IPS-18c (cell line): Measurements from ENCODE around the gene TBX4.

ENCODE experiments used
- H3K4me3 ChIP-seq: 2 replicates; pipeline ENCODE4 v1.7.0; 2013; ENCODE audit warnings: low read depth, mild to moderate bottlenecking, low read length, moderate library complexity; ENCODE audit not compliant: insufficient read depth
- H3K9me3 ChIP-seq: one replicate; pipeline ENCODE4 v1.6.1; 2013; ENCODE audit warnings: mild to moderate bottlenecking, low read length, moderate library complexity; ENCODE audit not compliant: control insufficient read depth, insufficient read depth

Gene TBX4

DNA sequence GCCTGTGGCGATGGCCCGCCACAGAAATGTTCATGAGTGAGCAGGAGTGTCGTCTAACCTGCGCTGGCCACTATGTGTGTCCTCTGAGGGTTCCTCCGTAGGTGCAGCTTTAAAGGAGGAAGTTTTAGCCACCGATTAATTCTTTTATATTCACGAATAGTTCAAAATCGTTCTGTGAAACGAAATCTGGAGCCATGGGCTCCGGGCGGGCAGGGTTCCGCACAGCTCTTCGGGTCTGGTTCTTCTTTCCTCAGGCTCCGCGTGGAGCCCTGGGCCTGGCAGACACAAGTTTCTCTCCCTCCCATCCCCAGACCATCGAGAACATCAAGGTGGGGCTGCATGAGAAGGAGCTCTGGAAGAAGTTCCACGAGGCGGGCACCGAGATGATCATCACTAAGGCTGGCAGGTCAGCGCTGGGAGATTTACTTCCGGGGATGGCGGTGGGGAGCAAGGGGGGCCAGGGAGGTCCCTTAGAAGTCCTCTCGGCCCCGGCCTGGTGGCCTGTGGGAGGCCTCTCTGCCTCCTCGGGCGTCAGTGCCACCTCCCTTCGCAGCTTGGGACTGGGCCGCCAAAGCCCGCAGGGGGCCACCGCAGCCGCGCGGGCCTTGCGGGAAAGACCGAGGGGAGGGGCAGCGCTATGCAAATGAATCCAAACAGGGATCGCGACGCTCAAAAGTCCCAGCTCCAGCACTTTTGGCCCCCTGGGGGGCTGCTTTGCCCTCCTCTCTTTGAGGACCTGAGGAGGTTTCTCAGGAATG, 5.2 kb downstream of the TBX4 start:
- Histone ChIP-seq H3K9me3 (no peaks in the 10 kb centered on the region), H3K4me3 (peak overlapping the region; percentile 24)

DNA sequence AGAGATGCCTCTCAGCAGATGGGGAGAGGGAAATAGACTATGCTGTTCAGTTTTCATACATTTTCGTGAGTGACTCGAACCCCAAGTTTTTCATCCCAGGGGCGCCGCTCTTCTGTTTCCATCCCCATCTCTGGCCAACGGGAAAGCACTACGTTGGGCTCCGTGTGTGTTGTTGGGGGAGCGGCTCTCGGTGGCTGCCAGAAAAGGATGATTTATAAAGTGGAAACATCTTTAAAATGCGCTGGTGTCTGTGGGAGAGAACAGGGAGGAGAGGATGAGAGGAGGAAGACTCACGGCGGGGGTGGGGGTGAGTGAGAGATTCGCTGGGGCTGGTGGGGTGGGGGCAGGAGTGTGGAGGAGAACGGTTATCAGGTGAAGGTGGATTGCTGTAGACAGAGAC, 5.8 kb downstream of the TBX4 start:
- H3K9me3 ChIP-seq, result no peaks in the 10 kb centered on the region
- peak overlapping the region; percentile 24 for H3K4me3 ChIP-seq

DNA sequence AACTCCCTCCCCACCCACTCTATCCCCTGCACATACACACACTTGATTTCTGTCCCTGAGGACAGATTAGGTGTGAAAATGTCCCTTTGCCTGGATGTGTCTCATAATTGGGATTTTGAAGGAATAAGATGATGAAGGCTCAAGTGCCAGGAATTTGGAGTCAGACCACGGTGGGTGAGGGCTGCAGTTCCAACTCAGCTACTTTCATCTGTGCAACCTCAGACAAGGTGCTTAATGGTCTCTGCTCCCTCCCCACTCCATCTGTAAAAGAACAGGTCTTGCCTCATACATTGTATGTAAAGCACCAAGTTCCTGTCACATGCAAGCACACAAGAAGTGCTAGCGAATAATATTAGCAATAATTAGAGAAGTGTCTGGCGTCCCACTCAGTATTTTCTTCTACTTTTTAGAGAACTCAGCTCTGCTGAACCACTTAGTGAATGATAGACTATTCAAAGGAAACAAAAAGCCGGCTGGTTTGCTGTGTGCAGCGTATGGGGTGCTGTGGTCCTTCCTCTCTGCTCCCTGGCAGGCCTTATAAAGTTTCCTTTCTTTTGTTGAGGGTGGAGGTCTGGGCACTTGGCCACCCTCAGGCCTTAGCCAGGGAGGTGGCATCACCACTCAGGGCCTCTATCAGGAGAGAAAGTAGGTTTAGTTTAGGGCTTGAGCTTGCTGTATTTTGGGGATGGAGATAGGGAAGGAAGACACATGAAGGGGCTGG, 6.4 kb downstream of the TBX4 start:
- Histone ChIP-seq H3K4me3 (no peak overlapping the region), H3K9me3 (no peaks in the 10 kb centered on the region)

DNA sequence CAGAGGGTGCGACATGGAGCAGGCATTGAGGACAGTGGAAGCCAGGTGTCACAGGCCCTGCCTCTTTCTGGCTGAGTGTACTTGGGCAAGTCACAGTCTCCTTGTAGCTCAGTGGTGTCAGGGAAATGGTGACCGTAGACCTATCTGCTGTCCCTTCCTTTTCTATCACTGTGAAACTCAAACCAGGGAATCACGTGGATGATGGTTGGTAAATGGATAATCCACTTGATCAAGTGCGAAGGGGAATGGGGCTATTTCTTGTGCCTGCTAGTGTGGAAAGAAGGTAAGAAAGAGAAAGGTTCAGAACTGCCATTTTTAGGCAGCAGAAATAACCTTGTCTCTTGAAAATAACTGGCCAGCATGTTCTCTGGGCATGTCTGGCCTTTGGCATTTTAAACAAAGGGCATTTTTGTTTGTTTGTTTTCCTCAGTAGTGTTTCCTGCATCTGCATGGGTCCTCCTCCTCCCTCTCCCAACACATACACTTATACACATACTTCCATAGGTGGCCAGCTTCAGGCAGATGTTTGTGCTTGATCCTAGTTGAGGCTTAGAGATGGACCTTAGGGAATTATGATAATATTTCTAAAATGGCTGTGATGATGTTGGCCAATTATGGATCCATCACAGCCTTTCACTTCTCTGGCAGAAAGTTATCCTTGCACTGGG, 7.1 kb downstream of the TBX4 start:
- H3K9me3 ChIP-seq, result no peaks in the 10 kb centered on the region
- no peak overlapping the region for H3K4me3 ChIP-seq

DNA sequence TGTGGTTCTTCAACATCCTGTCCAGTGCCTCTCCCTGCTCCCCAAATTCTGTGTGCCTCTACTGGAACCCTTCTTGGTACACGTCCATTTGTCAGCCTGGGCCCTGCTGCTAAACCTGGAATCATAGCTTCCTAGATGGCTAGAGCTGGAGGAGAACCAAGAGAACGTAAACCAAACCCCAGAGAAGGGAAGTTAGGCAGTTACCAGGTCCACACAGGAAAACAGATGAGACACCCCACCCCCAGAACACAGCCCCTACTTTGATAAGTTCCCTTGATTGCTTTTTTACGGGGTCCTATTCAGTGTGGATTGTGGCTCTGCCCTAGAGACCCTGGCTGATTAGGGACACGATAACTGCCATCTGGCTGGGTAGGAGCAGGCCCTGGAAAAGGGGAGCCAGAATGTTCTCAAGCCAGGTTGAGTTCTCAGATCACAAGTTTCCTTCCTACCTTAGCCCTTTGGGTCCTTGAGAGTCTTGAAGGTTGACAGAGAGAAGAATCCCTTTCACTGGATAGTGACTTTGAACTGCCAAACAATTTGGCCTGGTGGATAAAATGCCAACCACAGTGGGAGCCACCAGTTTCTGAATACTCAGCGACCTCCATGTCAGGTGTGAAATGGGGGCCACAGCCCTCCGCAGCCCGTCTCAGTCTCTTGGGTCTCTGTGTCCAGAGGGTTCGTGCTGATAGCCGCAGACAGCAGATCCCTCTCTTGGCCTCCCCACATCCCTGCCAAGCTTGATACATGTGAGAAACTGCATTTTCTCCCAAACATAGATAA, 7.9 kb downstream of the TBX4 start:
- no peaks in the 10 kb centered on the region for H3K9me3 ChIP-seq
- H3K4me3 ChIP-seq, result no peak overlapping the region

DNA sequence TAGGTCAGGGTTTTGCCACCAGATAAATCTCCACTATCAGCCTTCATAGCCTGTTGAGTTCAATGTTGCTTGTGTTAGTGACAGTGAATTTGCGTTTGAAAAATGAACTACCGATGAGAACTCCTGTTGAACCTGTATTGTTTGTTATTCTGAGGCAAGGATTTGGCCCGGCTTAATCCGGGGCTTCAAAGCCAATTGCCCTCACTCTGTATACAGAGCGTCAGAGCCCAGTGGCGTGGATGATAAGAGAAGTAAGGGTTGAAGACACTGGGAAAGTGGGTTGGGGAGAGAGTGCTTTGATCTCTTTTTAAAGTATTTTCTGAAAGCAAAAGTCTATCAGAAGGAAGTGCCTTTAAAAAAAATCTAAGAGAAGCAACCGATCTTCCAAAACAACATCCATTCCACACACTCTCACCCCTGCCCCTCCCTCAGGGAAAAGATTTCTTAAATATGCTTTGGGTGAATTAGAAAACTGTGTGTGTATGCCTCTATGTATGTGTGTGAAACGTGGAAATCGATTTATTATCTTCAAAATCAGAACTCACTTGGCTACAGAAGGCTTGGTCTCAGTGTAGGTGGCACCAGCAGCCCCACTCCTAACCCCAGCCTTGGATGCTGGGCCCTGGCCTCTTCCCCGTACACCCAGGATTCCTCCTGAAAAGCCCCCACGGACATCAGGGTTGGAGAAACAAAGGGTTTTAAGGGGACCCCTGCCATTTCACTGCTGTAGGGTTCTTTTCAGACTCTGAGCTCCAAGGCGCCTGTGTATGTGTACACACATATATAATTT, 8.8 kb downstream of the TBX4 start:
- H3K4me3 ChIP-seq, result no peak overlapping the region
- no peaks in the 10 kb centered on the region for H3K9me3 ChIP-seq

DNA sequence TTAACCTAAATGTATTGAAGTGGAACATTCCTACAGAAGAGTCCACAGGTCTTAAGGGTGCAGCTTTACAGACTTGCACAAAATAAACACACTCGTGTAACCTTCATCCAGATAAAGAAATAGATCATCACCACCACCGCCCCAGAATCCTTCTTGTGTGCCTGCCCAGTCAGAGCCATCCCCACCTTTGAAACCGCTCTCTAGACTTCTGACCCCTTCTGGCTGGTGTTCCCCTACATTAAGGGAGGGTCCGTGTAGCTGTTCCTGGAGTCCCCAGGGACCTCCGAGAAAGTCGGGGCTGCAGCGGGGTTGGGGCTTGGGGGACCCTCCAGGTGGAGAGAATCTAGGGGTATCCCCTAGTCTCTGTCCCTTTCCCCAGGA, 9.4 kb downstream of the TBX4 start:
- H3K9me3 ChIP-seq, result no peaks in the 10 kb centered on the region
- H3K4me3 ChIP-seq, result peak overlapping the region; percentile 37

DNA sequence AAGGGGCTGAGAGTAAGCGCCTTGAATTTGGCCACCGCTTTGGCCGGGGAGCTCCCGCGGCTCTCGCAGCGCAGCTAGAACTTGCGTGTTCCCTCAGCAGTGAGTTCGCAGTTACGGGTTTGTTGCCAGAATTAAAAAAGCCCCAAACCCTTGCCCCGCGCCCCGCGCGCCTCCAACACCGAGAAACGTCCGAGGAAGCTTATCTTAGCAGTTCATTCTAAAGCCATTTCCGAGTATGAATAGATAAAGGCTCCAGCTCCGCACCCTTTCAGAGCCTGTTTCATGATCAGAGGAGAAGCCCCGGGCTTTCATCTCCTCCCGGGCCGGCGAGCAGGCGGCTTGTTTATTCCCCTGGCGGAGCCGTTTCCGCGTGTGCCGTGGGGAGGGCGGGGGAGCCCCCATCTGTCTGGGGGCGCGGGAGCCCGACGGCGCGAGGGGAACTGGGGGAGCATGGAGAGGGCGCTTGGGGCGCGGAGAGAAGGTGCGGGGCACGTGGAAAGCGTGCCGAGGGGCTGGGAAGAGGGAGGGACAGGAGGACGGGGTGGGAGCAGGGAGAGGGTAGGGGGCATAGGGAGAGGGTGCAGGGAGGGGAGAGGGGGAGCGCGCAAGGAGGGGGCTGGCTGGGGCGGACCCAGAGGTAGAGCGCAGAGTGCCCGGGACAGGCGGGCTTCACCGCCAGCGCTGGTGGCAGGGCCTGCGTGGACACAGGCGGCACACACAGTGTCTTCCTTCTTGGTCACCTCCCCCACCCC, 9.9 kb downstream of the TBX4 start:
- peak overlapping the region; percentile 37 for H3K4me3 ChIP-seq
- no peaks in the 10 kb centered on the region for H3K9me3 ChIP-seq

DNA sequence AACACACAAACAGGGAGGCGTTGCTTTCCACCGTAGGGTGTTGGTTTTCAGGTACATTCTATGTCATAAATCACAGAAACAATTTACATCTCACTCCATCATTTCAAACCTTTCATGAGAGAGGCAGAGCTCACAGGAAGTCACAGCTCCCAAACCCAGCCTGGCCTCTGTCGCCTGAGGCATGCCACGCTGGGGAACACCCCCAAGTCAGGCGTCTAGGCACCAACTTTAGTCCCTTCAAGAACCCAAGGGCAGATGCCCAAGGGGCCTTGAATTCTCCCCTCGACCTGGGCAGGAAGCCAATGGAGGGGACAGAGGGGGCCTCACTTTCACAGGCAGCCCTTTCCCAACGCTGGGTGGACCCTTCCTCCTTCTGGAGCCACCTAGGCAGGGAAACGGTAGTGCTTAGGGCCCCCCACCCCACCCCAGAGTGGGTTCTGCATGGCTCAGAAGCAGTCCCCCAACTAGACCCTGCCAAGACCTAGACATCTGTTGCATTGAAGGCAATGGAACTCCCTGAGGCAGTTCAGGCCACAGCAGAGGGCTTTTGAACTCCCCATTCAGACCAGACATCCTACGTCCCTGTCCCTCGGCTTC, 10.6 kb downstream of the TBX4 start:
- H3K4me3 ChIP-seq, result peak overlapping the region; percentile 37; the same call in 1 of the 2 replicates
- H3K9me3 ChIP-seq, result no peaks in the 10 kb centered on the region

DNA sequence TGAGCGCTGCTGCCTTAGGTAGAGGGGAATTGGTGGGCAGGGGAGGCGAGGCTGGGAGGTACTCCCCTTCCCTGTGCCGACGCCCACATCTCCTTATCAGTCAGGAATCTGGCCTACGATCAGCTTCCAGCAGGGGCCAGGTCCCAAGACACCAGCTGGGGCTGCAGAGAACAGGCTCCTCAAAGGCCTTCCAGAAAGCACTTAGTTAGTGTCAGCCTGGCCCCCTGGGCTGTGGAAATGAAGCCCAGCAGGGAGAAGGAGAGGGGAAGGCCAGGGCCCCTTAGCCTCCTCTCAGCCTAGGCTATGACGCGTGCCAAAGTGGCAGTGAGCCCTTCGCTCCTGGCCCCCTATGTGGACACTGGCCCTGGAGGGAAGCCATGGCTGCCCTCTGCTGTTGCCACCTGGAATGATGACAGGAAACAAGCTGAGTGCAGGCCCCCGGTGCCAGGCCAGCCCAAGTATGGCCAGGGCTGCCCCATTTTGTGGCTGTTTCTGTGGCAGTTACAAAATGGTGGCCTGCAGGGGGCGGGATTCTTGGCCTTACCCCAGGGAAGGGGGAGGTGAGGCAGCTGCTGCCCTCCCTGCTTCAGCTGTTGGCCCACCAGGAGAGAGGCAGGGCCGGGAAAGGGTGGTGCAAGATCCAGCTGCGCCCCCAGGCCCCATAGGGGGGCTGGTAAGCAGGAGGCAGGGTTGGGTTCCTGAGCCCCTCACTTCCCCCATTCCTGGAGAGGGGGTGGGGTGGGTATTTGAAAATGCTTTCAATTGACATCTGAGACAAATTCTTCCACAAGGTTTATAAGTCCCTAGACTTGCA, 11.3 kb downstream of the TBX4 start:
- no peaks in the 10 kb centered on the region for H3K9me3 ChIP-seq
- H3K4me3 ChIP-seq, result no peak overlapping the region

DNA sequence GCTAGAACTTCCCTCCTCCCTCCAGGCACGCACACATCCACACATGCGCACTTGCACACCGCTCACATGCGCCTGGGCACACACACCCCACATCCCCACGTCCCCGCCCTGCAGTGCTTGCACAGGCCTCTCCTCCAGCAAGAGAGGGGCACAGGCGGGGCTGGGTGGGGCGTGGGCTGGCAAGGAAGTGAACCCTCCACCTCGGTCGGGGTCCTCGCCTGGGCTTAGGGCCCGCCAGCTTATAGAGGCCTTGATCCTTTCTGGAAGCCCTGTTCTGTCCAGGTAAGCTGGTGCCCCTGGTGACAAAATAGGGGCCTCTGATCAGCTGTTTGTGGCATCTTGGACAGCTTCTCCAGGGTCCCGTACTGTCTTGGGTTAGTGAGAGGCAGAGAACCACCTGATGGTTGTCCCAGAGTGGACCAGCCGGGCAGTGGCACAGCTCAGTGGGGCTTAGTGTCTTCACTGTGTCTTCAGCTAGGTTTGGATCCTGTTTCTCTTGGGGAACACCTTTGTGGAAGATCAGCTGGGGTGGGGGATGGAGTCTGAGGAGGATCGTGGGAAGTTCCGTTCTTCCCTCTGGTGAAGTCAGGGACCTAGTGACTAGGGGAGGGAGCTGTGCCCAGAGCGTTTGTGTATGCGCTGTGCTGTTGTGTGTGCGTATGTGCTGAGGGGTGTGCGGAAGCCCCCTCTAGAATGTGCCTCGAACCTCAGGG, 12.1 kb downstream of the TBX4 start:
- Histone ChIP-seq H3K4me3 (no peak overlapping the region; the same call in 1 of the 2 replicates), H3K9me3 (no peaks in the 10 kb centered on the region)

DNA sequence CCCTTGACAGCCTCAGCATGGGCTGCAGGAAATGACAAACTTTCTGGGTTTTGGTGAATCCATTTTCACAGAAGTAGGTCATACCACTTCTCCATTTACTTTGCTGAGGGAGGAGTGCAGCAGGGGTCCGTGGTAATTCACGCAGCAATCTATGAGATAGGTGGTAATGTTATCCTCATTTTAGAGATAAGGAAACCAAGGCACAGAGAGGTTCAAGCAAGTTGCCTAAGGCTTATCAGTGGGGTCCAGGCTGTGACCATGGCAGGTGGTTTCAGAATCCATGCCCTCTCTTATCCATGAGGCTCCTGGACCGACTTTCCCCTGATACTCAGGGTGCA, 12.6 kb downstream of the TBX4 start:
- Histone ChIP-seq H3K4me3 (no peak overlapping the region), H3K9me3 (no peaks in the 10 kb centered on the region)

DNA sequence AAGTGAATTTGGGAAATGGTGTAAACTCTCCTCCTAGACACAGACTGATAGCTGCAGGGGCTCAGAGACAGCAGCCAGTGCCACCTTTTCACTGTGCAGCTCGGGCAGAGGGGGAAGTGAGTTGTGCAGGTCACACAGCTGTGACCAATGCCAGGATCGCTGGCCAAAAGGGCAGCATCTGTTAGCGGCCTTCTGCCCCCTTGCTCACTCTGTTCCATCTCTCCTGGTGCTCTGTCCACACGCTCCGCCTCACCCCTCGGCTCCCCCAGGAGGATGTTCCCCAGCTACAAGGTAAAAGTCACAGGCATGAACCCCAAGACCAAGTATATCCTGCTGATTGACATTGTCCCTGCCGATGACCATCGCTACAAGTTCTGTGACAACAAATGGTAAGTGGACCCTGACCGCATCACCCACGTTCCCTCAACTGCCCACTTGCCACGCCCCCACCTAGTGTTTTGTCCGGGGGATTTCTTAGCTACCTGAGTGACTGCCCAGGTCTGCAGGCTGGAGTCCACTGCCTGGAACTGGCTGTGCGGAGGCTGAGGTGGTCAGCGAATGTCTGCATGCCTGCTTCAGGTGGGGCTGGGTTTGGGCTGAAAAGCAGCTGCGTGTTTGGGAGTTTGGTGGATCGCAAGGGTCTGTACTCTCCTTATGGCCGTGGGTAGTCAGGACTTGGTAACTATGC, 13.5 kb downstream of the TBX4 start:
- Histone ChIP-seq H3K4me3 (no peak overlapping the region), H3K9me3 (no peaks in the 10 kb centered on the region)

DNA sequence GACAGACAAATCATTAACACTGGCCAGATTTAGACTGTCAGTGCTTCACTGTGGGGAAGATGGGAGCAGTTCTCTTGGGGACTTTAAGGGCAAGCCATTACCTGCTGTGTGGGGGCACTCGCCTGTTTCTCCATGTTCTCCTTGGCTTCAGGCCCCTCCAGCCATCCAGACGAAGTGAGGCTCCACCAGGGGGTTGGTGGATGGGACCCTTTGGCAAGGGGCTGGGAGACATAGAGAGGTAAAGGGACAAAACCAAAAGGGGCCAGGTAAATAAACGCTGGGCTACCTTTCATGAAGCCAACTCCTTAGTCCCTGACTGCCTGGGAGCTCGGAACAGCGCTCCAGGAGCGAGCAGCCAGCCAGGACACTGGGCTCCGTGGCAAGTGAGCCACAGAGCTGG, 14.0 kb downstream of the TBX4 start:
- no peaks in the 10 kb centered on the region for H3K9me3 ChIP-seq
- no peak overlapping the region for H3K4me3 ChIP-seq
